ENCODE measurements around the gene CHN2.

DNA sequence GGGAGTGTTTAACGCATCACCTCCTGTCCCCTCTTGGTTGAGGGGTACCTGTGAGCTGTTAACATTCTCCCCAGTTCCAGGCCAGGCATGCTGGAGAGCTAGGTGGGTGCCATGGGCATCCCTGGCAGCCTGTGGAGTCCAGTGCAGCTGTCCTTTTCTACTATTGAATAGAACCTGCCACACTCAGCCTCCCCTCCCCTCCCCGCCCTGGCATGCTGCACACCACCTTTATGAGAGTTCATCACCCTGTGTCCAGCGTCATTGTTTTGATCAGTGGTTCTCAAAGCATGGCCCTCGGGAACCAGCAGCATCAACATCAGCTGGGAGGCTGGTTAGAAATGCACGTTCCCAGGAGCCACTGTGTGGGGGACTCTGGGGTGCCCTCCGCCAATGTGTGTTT lies 211.8 kb downstream of the CHN2 start:
- TF ChIP-seq POLR2AphosphoS5 (IDR thresholded peaks at IDR 0.05; ENCODE audit: low read depth, low read length), result no peak
- no peak for TF ChIP-seq RAD21 (IDR thresholded peaks at IDR 0.05; ENCODE audit: low read length)
- TF ChIP-seq TEAD4 (IDR thresholded peaks at IDR 0.05; ENCODE audit: borderline replicate concordance, insufficient read depth), result no peak
- TF ChIP-seq GABPA (IDR thresholded peaks at IDR 0.05; ENCODE audit: low read depth), result no peak
- TF ChIP-seq, protein P1, sequence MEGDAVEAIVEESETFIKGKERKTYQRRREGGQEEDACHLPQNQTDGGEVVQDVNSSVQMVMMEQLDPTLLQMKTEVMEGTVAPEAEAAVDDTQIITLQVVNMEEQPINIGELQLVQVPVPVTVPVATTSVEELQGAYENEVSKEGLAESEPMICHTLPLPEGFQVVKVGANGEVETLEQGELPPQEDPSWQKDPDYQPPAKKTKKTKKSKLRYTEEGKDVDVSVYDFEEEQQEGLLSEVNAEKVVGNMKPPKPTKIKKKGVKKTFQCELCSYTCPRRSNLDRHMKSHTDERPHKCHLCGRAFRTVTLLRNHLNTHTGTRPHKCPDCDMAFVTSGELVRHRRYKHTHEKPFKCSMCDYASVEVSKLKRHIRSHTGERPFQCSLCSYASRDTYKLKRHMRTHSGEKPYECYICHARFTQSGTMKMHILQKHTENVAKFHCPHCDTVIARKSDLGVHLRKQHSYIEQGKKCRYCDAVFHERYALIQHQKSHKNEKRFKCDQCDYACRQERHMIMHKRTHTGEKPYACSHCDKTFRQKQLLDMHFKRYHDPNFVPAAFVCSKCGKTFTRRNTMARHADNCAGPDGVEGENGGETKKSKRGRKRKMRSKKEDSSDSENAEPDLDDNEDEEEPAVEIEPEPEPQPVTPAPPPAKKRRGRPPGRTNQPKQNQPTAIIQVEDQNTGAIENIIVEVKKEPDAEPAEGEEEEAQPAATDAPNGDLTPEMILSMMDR (IDR thresholded peaks at IDR 0.05), result no peak
- TF ChIP-seq NRF1 (IDR thresholded peaks at IDR 0.05; ENCODE audit: low read depth, low read length), result no peak
